ENCODE measurements around the gene DPYSL3.
"Not testable (repeated sequence)": the region's sequence is repeated elsewhere in the genome, so short reads cannot be mapped to it uniquely, and the experiment has no call there.

The DPYSL3 gene

DNA sequence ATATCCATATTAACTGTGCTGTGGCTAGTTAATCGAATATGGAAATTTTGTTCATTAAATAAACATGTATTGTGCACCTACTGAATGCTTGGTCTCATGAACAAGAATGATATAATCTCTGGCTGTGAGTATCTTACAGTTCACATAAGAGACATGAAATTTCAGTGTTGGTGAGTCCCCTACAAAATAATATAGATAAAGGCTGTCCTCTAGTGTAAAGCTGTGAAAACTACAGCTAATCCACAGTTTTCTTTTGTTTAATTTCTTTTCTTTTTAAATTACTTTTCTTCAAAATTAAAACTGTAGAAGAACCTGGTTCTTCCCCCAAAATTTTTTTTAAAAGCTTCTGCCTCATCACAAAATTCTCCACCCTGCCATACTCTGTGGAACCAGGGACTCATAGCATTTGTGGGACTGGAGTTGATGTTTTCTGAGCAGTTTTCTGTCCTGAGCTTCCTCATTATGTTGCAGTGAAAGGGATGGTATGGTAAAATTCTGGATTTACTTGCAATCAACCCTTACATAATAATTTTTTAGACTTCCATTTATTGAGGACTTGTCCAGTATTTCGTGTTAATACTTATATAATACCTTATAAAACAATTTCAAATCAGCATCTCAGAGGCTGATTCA lies 140.0 kb downstream of the DPYSL3 start:
- no peak for DNase-seq (ENCODE audit: low read depth in 2 of 2)

DNA sequence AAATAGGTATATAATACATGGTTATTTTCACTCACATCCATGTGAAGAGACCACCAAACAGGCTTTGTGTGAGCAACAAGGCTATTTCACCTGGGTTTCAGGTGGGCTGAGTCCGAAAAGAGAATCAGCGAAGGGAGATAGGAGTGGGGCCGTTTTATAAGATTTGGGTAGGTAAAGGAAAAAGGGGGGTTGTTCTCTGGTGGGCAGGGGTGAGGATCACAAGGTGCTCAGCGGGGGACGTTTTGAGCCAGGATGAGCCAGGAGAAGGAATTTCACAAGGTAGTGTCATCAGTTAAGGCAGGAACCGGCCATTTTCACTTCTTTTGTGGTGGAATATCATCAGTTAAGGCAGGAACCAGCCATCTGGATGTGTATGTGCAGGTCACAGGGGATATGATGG lies 142.5 kb downstream of the DPYSL3 start:
- DNase-seq (ENCODE audit: low read depth in 2 of 2): not testable (repeated sequence)

DNA sequence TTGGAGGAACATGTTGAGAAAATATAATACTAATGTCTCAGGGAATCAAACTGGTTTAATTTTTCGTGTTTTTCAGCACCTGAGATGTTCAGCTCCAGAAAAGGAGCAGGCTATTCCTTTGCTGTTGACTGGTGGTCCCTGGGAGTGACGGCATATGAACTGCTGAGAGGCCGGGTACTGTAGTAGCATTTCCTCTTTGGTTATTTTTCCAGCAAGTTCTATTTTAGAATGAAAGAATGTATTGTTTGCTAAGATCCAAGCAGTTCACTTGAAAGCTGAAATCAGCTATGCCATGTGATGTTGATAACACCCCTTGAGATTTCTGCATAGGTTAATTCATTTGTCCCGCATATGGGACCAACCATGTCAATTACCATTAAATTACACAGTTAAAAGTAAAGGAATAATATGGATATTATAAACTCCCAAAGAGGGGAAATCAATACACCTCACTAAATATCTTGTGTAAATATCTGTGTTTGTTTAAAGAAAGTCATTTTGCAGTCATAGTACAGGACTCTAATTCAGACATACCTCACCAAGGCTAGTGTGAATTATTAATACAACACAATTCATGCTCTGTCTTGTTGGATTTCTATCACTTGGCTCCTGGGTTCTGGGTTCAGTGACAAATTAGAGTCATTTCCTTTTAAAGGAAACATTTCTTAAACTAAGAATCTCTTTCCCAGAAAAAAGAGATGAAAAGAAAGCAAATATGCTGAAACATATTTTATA lies 148.3 kb downstream of the DPYSL3 start:
- no peak for DNase-seq (ENCODE audit: low read depth in 2 of 2)

DNA sequence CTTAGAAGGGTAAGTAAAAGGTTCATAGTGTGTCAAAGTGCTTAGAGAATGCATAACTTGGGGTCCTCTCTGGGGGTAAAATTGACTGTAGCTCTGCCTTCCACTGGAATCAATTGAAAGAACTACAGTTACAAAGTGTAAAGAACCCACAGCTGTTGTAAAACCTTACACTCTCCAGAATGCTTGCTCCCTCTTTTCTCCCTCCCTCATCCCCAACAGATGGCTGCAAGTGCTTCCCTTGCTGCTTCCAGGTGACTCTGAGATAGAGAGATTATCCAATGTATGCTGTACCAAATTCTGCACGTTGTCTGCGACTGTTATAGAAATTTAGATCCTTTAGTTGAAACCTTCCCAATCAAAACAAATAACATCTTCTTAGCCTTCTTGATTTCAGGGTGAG lies 149.1 kb downstream of the DPYSL3 start:
- DNase-seq (ENCODE audit: low read depth in 2 of 2): no peak

DNA sequence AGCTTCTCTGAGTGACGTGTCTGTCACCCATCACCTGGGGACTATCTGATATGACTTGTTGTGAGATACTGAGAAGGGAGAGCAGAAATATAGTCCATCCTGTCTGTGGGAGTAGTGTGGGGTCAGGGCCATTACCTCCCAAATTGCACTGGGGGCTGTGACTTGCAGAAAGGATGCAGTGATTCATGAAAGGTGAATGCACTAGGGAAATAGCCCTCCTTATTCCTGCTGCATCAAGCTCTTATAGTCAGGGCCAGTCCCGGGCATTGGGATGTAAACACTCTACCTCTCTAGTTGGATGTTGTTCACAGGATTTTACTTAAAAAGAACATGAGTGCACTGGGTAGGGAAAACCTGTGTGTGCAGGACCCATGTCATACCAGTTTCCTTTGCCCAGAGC lies 150.3 kb downstream of the DPYSL3 start:
- DNase-seq (ENCODE audit: low read depth in 2 of 2): no peak

DNA sequence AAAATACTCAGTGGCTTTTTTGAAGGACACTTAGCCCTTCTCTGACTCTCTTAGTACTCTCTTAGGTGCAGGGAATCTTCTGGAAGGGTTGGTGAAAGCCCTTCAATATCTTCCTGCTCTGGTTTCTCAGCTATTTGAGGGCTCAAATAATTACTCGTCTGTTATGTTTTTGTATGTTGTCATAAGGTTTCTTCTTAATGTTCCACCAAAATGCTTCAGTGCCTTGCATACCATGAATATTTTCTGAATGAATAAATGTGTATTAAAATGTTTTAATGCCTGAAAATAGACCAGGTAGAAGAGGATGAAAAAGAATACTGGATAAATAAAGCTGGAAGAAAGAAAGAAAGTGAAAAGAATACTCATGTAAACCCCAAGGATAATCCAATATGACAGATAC lies 150.8 kb downstream of the DPYSL3 start:
- DNase-seq (ENCODE audit: low read depth in 2 of 2): no peak

DNA sequence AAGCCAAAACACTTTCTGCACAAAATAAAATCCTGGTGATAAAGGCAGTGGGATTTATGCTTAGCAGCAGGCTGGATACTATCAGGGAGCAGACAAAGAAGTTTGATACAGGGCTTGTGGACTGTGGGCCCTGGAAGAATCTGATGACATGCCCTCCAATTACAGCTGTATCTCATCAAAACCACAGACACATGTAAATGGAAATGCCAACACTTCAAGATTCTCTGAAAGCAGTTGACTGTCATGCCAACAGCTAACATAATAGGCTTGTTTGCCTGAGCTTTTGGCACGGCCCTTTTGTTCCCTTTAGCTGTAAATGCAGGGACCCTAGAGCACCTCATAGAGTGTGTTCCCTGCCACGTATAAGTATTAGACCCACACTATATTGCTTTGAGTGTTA lies 160.6 kb downstream of the DPYSL3 start:
- DNase-seq (ENCODE audit: low read depth in 2 of 2): no peak

DNA sequence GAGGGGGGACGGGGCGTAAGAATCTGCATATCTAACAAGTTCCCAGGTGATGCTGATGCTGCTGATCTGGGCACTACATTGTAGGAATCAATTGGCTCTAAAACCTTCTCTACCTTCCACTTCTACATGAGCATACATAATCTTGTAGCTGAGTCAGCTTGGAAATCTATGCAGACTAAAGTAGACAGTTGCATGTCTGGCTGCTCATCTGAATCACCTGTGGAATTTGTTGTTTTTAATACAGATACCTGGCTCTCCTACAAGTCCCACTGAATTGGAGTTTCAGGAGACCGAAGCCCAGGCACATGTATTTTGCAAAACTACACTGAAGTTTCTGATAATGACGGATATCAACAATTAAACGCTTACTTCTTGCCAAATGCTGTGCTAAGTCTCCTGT lies 161.4 kb downstream of the DPYSL3 start:
- DNase-seq (ENCODE audit: low read depth in 2 of 2): no peak

DNA sequence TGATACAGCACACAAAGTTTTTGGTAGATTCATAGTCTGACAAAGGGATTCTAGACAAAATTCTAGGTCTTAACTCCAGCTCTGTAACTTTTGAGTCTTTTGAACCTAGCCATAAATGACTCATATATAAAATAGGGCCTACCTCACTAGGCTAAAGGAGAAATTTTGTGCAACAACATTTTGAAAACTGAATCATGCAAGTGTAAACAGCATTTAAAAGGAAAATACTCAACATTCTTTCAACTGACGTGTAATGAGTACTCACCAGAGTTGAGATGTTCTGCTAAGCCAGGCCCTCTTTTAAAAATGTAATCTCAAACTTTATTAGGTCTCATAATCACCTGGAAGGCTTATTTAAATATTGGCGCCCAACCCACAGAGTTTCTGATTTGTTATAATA lies 161.8 kb downstream of the DPYSL3 start:
- no peak for DNase-seq (ENCODE audit: low read depth in 2 of 2)

DNA sequence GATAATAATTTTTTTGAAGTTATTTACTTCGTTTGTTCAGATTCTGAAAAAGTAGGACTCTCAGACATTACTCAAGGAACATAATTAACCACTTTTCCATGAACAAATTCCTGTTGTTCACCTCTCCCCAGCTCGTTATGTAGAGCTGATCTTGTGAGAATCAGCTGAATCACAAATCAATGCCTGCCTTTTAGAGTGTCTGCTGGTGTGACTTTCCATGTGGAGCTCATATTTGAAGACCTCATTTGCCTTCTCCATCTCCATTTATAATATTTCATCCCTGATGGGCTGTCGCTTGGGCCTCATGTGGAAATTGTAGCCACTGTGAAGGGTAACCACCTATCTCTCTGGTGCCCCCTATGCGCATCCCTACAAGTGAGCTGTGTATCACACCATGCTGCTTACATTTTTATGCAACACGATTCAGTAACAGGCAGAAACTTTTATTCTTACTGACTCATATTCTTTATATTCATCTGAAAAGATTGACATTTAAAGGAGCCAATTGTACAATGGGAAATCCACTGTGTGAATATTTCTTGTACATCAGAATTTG lies 163.8 kb downstream of the DPYSL3 start:
- DNase-seq (ENCODE audit: low read depth in 2 of 2): no peak

DNA sequence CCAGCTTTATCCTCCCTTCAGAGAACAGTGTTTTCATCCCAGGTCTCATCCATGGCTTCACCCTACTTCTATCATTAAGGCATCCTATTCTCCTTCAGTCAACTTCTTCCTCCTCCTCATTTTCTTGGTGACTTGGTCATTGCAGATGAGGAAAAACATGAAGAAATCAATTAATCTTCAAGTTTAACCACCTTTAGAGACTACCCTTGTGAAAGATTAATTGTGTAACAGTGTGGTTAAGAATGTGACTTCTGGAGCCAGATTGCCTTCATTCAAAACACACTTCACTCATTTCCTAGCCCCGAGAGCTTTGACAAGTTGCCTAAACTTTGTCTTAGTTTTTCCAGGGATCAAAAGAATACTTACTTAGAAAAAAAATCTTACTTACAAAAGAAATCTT lies 165.0 kb downstream of the DPYSL3 start:
- DNase-seq (ENCODE audit: low read depth in 2 of 2): no peak

DNA sequence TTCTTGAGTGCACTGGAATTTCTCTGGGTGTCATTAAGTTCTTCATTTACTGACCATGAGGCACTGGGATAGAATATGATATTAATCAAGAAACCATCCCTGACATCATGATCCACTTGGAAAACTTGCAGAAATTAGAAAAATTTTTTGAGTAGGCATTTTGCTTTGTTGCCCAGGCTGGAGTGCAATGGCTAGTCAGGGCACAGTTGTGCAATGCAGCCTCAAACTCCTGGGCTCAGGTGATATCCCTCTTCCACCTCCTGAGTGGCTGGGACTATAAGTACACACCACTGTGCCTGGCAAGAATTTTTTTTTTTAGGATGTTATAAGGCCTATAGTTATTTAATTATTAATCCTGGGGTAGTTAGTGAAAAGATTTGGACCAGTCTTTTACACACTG lies 168.5 kb downstream of the DPYSL3 start:
- DNase-seq (ENCODE audit: low read depth in 2 of 2): no peak

DNA sequence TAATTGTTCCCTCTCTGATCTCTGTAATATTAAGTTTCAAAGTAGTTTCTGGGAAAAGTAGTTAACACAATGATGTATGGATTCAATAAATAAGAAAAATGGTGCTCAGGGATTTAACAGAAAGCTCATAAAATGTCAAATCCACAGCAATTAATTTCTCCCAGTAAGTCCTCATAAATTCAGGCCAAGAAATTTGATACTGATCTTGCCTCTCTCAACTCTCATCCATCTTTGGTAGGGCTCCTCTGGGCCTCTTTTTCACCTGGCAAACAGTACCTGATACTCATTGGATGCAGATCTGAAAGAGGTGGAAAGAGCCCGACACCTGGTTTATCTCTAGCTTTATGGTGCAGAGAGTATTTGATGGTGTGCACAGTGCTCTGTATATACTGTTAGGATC lies 168.9 kb downstream of the DPYSL3 start:
- no peak for DNase-seq (ENCODE audit: low read depth in 2 of 2)

Measured in stimulated activated CD4-positive, alpha-beta T cell treated with anti-CD3 and anti-CD28 coated beads, Interleukin-4, amount 100 ng/mL, for 48 hours (primary cell).